WTC11 (cell line): ENCODE measurements around the gene MAP3K10. TPM values are rescaled to one million over a fixed set of nuclear protein-coding genes. Genes with fewer than 3 reads are reported as not detected.

Experiments used
- ATAC-seq: fragments of 200-7000 bp; cut with Tn5 transposase; 2 replicates; pipeline ENCODE4 v1.10.0; 2021; ENCODE audit warnings: mild to moderate bottlenecking, moderate library complexity
- CTCF ChIA-PET: fragments of 300-600 bp; sonication (Branson Sonifier 250); formaldehyde crosslinking; loops from one replicate; lab custom pipeline; 2021; ENCODE audit warnings: antibody characterized with exemption; lab: Charles Lee
- POLR2A ChIA-PET: fragments of 350-600 bp; sonication (Branson Sonifier 250); formaldehyde crosslinking; loops from one replicate; lab custom pipeline; 2021; ENCODE audit warnings: antibody characterized with exemption; lab: Charles Lee
- DNase-seq: peaks from one replicate; pipeline ENCODE4 v3.0.0; 2021; ENCODE audit warnings: low spot score
- H3K27ac Mint-ChIP-seq: 2 replicates; pipeline ENCODE4 v1.8.0; 2021; ENCODE audit warnings: mixed read lengths
- H3K27me3 Mint-ChIP-seq: 2 replicates; pipeline ENCODE4 v1.8.0; 2021; ENCODE audit warnings: low read depth, mild to moderate bottlenecking, moderate library complexity, mixed read lengths
- H3K36me3 Mint-ChIP-seq: 2 replicates; pipeline ENCODE4 v1.8.0; 2021; ENCODE audit warnings: mixed read lengths
- H3K4me1 Mint-ChIP-seq: 2 replicates; pipeline ENCODE4 v1.8.0; 2022; ENCODE audit warnings: mixed read lengths
- H3K4me3 Mint-ChIP-seq: 2 replicates; pipeline ENCODE4 v1.8.0; 2021; ENCODE audit warnings: mild to moderate bottlenecking, moderate library complexity, mixed read lengths
- H3K9me3 Mint-ChIP-seq: 2 replicates; pipeline ENCODE4 v1.8.0; 2021; ENCODE audit warnings: mixed read lengths
- AFF4 ChIP-seq: sonication (generic); formaldehyde crosslinking; IDR thresholded peaks from 2 replicates; pipeline ENCODE4 v1.8.1; 2023; ENCODE audit warnings: mild to moderate bottlenecking, missing genetic modification reagents, borderline replicate concordance
- AR ChIP-seq: fragments of 250-450 bp; sonication (Bioruptor Pico); IDR thresholded peaks from 2 replicates; pipeline ENCODE4 v1.9.0; 2021; ENCODE audit warnings: mild to moderate bottlenecking
- ATF2 ChIP-seq: sonication (generic); formaldehyde crosslinking; IDR thresholded peaks from 2 replicates; pipeline ENCODE4 v1.8.1; 2022; ENCODE audit warnings: low read depth, missing genetic modification reagents, borderline replicate concordance
- CREB1 ChIP-seq: sonication (generic); formaldehyde crosslinking; IDR thresholded peaks from 2 replicates; pipeline ENCODE4 v1.8.0; 2023; ENCODE audit warnings: mild to moderate bottlenecking, missing genetic modification reagents
- FOXJ3 ChIP-seq: sonication (generic); formaldehyde crosslinking; IDR thresholded peaks from 2 replicates; pipeline ENCODE4 v1.9.0; 2021; ENCODE audit warnings: missing genetic modification reagents, mild to moderate bottlenecking, borderline replicate concordance
- FOXP1 ChIP-seq: sonication (generic); formaldehyde crosslinking; IDR thresholded peaks from 2 replicates; pipeline ENCODE4 v1.8.0; 2022; ENCODE audit warnings: missing genetic modification reagents, mild to moderate bottlenecking, moderate library complexity, borderline replicate concordance
- GABPB1 ChIP-seq: sonication (generic); formaldehyde crosslinking; IDR thresholded peaks from 2 replicates; pipeline ENCODE4 v1.8.1; 2023; ENCODE audit warnings: mild to moderate bottlenecking, missing genetic modification reagents
- GTF2I ChIP-seq: fragments of 250-450 bp; sonication (Bioruptor Pico); conservative IDR thresholded peaks from 2 replicates; pipeline ENCODE4 v1.4.0; 2021; ENCODE audit warnings: mild to moderate bottlenecking
- NFATC4 ChIP-seq: fragments of 250-450 bp; sonication (Bioruptor Pico); IDR thresholded peaks from 2 replicates; pipeline ENCODE4 v1.9.0; 2021; ENCODE audit warnings: mild to moderate bottlenecking
- NR1H2 ChIP-seq: sonication (generic); formaldehyde crosslinking; IDR thresholded peaks from 2 replicates; pipeline ENCODE4 v1.9.0; 2021; ENCODE audit warnings: mild to moderate bottlenecking, moderate library complexity, missing genetic modification reagents
- NR3C1 ChIP-seq: sonication (generic); formaldehyde crosslinking; conservative IDR thresholded peaks from 2 replicates; pipeline ENCODE4 v1.8.1; 2023; ENCODE audit warnings: low read depth, mild to moderate bottlenecking, missing genetic modification reagents
- SMAD4 ChIP-seq: sonication (generic); formaldehyde crosslinking; IDR thresholded peaks from 2 replicates; pipeline ENCODE4 v1.8.0; 2022; ENCODE audit warnings: mild to moderate bottlenecking, missing genetic modification reagents
- SP1 ChIP-seq: sonication (generic); formaldehyde crosslinking; conservative IDR thresholded peaks from 2 replicates; pipeline ENCODE4 v1.8.1; 2022; ENCODE audit warnings: missing genetic modification reagents
- TP53 ChIP-seq: sonication (generic); formaldehyde crosslinking; IDR thresholded peaks from 2 replicates; pipeline ENCODE4 v1.8.1; 2023; ENCODE audit warnings: mild to moderate bottlenecking, missing genetic modification reagents
- ZBTB21 ChIP-seq: sonication (generic); formaldehyde crosslinking; IDR thresholded peaks from 2 replicates; pipeline ENCODE4 v1.8.1; 2023; ENCODE audit warnings: mild to moderate bottlenecking, missing genetic modification reagents, borderline replicate concordance
- ZNF317 ChIP-seq: sonication (generic); formaldehyde crosslinking; IDR thresholded peaks from 2 replicates; pipeline ENCODE4 v1.8.1; 2023; ENCODE audit warnings: low read depth, mild to moderate bottlenecking, moderate library complexity, missing genetic modification reagents, borderline replicate concordance
- ZNF396 ChIP-seq: fragments of 250-450 bp; sonication (Bioruptor Pico); IDR thresholded peaks from 2 replicates; pipeline ENCODE4 v1.8.0; 2021; ENCODE audit warnings: mild to moderate bottlenecking, moderate library complexity, borderline replicate concordance
- total RNA-seq: library from RNA; stranded (reverse); gene quantifications from 3 replicates; pipeline ENCODE4 v1.2.3, GENCODE V29; 2021
- TF ChIP-seq, protein P1 (sequence below): sonication (generic); formaldehyde crosslinking; IDR thresholded peaks from 2 replicates; pipeline ENCODE4 v1.8.0; 2023; ENCODE audit warnings: missing genetic modification reagents
- TF ChIP-seq, protein P2 (sequence below): sonication (generic); formaldehyde crosslinking; IDR thresholded peaks from 2 replicates; pipeline ENCODE4 v1.8.1; 2023; ENCODE audit warnings: mild to moderate bottlenecking, missing genetic modification reagents, moderate library complexity
- TF ChIP-seq, protein P3 (sequence below): sonication (generic); formaldehyde crosslinking; conservative IDR thresholded peaks from 2 replicates; pipeline ENCODE4 v1.8.1; 2022; ENCODE audit warnings: mild to moderate bottlenecking, missing genetic modification reagents

MAP3K10 gene
- total RNA-seq, 1 experiment from 2014 or later = 23.5 TPM

- TF ChIP-seq AR (CRISPR knock-in tag) (no peak), ZNF317 (CRISPR knock-in tag) (no peak), ZNF396 (no peak)
- TF ChIP-seq, protein P1, sequence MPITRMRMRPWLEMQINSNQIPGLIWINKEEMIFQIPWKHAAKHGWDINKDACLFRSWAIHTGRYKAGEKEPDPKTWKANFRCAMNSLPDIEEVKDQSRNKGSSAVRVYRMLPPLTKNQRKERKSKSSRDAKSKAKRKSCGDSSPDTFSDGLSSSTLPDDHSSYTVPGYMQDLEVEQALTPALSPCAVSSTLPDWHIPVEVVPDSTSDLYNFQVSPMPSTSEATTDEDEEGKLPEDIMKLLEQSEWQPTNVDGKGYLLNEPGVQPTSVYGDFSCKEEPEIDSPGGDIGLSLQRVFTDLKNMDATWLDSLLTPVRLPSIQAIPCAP = no peak
Observed at GRCh38 chr19:40257096-40257517, 65.9 kb downstream of the MAP3K10 start (continued).

GRCh38 chr19:40261631-40262030 lies 70.4 kb downstream of the MAP3K10 start:
- Mint-ChIP-seq H3K27ac (no peak overlapping the region), H3K36me3 (peaks cover 15% of the 10 kb centered on the region; the same call in 1 of the 2 replicates), H3K4me3 (no peak overlapping the region), H3K27me3 (no peaks in the 10 kb centered on the region), H3K4me1 (0 out of 2 replicates have a peak, but pooled peaks cover 3% of the 10 kb centered on the region)
- no peak for ATAC-seq
- POLR2A ChIA-PET = no interaction called here
- TF ChIP-seq NFATC4 (CRISPR knock-in tag) (no peak), TP53 (CRISPR knock-in tag) (no peak), ATF2 (CRISPR knock-in tag) (no peak), GABPB1 (CRISPR knock-in tag) (no peak), AFF4 (CRISPR knock-in tag) (no peak), ZNF396 (no peak), NR3C1 (CRISPR knock-in tag) (no peak), GTF2I (CRISPR knock-in tag) (no peak), SP1 (CRISPR knock-in tag) (no peak), FOXJ3 (CRISPR knock-in tag) (no peak), ZNF317 (CRISPR knock-in tag) (no peak), NR1H2 (no peak), CREB1 (no peak), FOXP1 (CRISPR knock-in tag) (no peak), SMAD4 (no peak), ZBTB21 (CRISPR knock-in tag) (no peak)
- TF ChIP-seq, protein P2, sequence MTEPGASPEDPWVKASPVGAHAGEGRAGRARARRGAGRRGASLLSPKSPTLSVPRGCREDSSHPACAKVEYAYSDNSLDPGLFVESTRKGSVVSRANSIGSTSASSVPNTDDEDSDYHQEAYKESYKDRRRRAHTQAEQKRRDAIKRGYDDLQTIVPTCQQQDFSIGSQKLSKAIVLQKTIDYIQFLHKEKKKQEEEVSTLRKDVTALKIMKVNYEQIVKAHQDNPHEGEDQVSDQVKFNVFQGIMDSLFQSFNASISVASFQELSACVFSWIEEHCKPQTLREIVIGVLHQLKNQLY (CRISPR knock-in tag) = no peak
- TF ChIP-seq, protein P3, sequence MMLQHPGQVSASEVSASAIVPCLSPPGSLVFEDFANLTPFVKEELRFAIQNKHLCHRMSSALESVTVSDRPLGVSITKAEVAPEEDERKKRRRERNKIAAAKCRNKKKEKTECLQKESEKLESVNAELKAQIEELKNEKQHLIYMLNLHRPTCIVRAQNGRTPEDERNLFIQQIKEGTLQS (CRISPR knock-in tag) = no peak
- TF ChIP-seq, all 79 proteins: peak for 0
- no peak for DNase-seq
- H3K9me3 Mint-ChIP-seq = no peaks in the 10 kb centered on the region
- CTCF ChIA-PET = no interaction called here
